NCI-H2196 treated with DMSO at 0.1 percent for 48 hours (cell line): ENCODE measurements around the gene TPST2.

Source experiments
- DNase-seq: peaks from one replicate; lab custom pipeline; 2025; ENCODE audit not compliant: unreplicated experiment; lab: John Stamatoyannopoulos, UW

The TPST2 gene

DNA sequence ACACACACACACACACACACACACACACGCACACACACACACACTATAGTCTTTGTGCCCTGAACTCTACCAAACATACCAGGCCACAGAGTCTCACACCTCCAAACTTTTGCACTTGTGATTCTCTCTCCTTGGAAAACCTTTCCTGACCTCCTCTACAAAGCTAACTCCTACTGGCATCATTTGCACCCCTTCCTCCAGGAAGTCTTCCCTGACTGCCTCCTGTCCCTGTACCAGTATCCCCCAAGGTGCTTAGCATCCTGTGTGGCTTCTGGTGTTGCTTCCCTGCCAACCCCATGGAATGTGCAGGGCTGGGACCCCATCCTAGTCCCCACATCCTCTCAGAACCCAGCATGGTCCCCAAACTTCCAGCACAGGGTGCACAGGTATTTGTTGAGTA, 8.9 kb downstream of the TPST2 start:
- DNase-seq: no peak

DNA sequence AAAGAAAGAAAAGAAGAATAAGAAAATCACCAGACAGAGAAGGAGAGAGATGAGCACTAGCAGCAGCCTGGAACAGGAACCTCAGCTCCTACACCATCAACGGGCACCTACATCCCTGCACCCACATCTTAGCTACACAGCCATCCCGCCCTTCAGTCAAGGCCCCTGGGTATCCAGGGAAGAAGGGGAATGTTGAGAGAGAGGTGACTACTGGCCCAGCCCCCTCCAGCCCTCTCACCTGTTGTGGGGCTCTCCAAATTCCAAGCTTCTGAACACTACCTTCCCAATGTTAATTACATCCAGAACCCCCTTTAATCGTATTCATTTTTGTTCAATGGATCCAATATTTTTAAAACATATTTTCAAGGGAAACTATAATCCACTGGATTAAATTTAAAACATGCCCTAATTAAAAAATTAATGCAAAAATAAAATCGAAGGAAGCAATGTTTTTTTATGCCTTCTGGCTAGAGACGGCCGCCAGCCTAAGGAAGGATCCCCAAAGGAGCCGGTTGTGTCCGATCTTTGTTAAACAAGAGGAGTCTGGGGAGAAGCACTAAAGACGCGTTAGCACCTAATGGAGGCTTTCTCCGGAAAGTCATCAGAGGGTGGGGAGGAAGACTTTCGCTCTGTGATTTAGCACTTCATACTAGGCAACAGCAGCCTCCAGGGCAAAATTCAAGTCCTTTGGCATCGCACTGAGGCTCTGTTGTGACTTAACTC, 9.5 kb downstream of the TPST2 start:
- DNase-seq: no peak

DNA sequence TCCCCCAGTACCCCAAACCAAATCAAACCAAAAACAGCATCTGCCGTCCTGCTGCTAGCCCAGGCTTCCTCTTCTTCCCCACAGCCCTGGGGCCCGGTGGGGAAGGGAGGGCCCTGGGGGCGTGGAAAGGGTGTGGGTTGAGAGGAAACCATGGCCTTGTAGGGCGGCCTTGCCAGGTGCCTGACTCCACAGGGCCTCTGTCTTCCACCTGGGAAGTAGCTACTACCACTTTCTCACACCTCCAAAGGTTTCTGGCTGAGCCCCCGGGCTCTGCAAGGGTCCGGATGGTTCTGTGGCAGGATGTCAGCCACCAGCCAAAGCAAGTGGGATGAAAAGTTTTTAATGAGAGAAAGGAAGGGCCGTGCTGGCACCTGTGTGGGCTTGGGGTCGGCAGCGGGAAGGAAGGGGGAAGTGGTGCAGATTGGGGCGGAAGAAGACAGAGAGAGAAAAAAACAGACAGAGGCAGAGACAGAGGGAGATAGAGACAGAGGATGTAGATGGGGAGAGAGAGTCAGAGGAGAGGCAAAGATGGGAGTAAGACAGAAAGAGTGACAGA, 10.5 kb downstream of the TPST2 start:
- no peak for DNase-seq

DNA sequence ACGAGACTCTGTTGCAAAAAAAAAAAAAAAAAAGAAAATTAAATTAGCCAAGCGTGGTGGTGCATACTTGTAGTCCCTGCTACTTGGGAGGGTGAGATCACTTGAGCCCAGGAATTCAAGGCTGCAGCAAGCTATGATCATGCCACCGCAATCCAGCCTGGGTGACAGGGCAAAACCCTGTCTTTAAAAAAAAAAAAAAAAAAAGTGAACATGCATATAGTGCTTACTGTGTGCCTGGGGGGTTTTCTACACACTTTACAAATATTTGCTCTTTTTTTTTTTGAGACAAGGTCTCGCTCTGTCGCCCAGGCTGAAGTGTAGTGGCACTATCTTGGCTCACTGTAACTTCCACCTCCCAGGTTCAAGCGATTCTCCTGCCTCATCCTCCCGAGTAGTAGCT, 12.9 kb downstream of the TPST2 start:
- no peak for DNase-seq

GRCh38 chr22:26576026-26576680, 13.8 kb downstream of the TPST2 start:
- no peak for DNase-seq

DNA sequence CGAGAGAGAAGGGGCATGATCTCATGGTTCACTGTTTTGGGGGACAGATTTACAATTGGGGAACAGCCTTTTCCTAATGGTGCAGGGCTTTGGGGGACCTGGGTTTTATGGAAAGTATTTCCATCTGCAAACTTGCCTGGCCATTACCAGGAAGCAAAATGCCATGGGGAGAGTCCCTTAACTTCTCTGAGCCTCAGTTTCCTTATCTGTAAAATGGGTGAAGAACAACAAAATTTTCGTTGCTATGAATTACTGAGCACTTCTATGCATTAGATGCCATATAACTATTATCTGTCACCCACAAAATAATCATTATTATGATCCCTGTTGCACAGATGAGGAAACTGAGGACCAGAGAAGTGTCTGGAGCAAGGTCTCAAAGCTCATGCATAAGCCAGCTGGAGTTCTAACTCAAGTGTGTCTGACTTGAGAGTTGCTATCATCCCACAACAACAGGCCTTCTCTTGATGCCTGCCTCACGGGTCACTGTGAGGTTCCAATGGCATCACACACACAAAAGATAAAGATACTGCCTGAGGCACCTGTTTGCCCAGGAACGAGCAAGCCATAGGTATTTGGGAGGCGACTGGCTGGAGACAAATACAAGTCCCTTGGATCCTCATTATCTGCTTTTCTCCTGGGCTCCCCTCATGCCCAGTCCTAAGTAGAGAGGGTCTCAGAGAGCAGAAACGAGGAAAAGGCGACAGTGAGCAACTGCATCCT, 15.8 kb downstream of the TPST2 start:
- no peak for DNase-seq

DNA sequence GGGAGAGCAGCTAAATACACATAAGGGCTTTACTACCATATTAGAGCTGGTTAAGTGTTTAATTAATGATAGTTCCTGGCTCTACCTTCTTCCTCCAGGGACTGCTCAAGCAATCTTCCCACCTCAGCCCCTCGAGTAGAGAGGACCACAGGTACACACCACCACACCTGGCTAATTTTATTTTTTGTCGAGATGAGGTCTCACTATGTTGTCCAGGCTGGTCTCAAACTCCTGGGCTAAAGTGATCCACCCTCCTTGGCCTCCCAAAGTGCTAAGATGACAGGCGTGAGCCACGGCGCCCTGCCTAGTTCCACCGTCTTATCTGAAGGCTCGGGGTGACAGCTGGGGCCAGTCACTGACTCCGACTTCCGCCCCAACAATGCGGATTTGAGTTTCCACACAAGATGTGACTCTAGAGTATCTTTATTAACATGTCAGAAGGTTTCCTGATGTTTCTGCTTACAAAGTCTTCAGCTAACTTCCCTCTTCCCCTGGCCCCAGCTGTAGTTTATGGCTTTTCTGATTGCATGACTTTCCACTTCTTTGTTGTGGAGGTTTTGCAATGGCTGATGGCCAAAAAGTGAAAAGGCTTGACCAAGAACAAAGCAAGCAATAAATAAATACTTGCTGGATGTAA, 16.8 kb downstream of the TPST2 start:
- no peak for DNase-seq

DNA sequence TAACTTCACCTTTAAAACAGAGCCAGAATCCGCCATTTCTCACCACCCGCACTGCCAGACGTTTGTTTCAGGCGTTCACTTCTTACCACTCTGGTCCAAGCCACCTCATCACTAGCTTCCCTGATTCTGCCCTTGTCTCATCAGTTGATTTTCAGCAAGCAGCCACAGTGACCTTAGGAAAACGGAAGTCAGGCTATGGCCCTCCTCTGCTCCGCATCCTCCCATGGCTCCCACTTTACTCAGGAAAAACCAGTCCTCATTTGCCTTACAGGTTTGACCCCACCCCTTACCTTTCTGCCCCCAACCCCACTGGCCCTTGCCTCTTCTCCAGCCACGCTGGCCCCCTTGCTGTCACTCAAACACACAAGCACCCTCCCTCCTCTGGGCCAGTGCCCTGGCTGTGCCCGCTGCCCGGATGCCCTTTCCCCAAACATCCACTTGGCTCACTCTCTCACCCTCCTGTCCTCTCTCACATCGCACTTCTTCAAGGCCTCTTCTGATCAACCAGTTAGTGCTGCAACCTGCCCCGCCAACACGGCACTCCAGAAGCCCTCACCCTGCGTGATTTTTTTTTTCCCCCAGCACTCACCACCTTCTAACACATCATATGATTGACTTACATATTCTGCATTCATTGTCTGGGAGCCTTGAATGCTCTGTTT, 18.9 kb downstream of the TPST2 start:
- no peak for DNase-seq

DNA sequence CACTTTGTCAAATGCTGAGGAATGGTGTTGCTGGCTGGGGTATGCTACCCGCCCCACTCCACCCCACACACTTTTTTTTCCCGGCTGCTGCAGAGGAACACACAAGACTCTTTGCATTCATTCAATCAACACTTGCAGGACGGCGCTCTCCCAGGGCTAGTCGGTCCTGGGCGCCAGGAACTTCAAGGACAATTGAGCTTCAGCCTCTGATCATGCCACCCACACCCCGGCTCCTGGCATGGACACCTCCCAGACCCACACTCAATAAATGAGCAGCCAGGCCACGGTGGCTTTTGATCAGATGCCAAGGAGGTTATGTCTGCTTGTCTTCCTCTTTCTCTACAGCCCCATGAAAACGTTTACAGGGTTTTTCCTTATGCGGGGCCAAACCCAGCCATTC, 19.8 kb downstream of the TPST2 start:
- DNase-seq: no peak

- DNase-seq: no peak
Measured at GRCh38 chr22:26568207-26568706, 21.7 kb downstream of the TPST2 start.

DNA sequence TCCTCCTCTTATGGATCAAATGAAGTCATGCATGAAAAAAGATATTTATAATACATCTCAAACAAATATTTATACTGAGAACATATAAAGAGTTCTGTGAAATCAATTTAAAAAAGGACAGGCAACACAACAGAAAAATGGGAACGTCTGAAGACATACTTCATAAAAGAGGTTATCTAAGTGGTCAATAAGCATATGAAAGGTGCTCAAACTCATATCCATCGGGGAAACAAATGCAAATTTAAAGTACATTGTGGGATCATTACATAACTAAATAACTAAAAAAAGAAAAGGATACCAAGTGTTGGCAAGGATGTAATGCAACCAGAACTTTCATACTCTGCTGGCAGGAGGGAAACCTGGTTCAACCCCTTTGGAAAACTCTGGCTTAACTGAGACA, 22.3 kb downstream of the TPST2 start:
- DNase-seq: no peak

GRCh38 chr22:26566994-26567393, 22.9 kb downstream of the TPST2 start:
- no peak for DNase-seq

DNA sequence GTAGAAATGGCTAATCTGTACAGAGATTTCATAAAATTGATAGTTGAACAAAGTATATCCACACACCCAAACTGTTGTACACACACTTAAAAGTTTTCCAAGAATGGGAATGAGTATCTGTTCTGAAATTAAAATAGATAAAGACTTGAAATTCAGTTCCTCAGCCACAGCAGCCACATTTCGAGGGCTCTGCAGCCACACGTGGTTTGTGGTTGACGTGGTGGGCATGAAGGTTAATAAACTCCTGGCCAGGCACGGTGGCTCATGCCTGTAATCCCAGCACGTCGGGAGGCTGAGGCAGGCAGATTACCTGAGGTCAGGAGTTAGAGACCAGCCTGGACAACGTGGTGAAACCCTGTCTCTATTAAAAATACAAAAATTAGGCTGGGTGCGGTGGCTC, 24.0 kb downstream of the TPST2 start:
- no peak for DNase-seq

DNA sequence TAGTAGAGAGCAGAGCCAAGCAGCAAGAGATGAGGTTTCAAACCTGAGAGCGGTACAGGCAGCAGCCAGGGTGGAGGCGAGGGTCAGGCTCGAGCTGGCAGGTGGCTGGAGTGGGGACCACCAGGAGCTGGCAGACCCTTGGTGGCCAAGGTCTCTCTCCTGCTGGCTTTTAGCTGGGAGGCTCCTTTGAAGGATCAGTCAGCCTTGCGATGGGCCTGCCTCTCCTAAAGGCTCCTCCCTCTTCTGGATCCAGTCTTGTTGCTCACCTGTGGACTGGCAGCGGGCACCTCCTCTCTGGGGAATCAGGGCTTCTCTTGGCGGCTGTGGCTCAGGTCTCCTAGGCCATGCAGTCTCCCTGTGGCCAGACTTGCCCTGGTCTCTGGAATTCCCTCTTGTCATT, 24.8 kb downstream of the TPST2 start:
- DNase-seq: no peak

DNA sequence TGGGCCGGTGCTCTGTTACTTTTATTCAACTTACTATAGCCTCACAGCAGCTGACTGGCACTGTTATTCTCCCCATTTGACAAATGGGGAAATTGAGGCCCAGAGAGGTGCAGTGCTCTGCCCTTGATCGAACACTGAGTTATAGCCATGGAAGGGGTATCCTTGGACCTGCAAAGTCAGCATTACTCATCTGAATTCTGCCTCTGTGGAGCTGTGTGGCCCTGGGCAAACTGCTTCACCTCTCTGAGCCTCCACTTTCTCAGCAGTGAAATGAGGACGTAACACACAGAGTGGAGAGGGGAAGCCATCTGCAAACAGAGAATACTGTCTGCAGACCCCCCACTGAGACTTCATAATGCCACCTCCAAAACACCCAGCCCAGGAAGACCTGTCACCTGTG, 25.3 kb downstream of the TPST2 start:
- no peak for DNase-seq

DNA sequence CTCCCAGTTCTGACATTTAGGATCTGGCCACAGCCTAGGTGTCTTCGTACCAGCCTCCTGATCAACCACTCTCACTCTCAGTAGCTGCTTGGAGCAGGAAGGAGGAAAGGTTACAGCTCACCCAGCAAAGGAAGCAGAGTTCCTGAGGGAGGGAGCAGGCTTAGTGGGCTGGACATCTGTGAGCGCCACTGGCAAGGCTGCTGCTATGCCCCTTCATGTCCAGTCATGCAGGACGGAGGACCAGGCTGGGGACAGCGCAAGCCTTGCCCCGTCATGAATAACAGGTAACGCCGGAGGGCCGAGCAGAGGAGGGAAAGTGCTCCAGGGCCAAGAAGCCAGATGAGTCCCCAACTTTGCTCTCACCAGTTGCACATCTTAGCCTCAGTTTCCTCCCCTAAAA, 25.8 kb downstream of the TPST2 start:
- no peak for DNase-seq

- no peak for DNase-seq
Measured at GRCh38 chr22:26563022-26563421, 26.9 kb downstream of the TPST2 start.

- DNase-seq: no peak
Measured at GRCh38 chr22:26561756-26562417, 28.0 kb downstream of the TPST2 start.

- DNase-seq: no peak
Measured at GRCh38 chr22:26559961-26560575, 29.9 kb downstream of the TPST2 start.
